Prostate gland (tissue), 2 donors: ENCODE data around the gene MORN3.

Experiments used
- CTCF ChIP-seq, 4 experiments: fragments of 200-600 bp in 2 of 4; fragments of 450-650 bp in 2 of 4; sonication (generic) in 2 of 4; IDR thresholded peaks; 1 replicate in 3 of 4; 2 replicates in 1 of 4; pipeline ENCODE4 v1.5.1; 2016 to 2019; ENCODE audit warnings: antibody characterized with exemption in 4 of 4, mild to moderate bottlenecking in 2 of 4, moderate library complexity in 2 of 4
- POLR2AphosphoS5 ChIP-seq: sonication (generic); formaldehyde crosslinking; IDR thresholded peaks from one replicate; pipeline ENCODE4 v1.6.1; 2017; ENCODE audit warnings: antibody characterized with exemption

GRCh38 chr12:121603581-121603980 lies 65.9 kb downstream of the MORN3 start:
- TF ChIP-seq POLR2AphosphoS5 (no peak), CTCF (IDR thresholded peaks at IDR 0.05) (no peak)
